ENCODE measurements around the gene CTDSPL. TPM values are rescaled to one million over a fixed set of nuclear protein-coding genes. Genes with fewer than 3 reads are reported as not detected.
A peak's percentile ranks its signal among the peaks of the same experiment; 100 is the strongest.

Gene CTDSPL
- polyA plus RNA-seq, 1 of the 3 experiments (the other 2 are of a cell fraction), result 22.1 TPM

- Histone ChIP-seq H3K9ac (peak overlapping the region; percentile 92; the same call in 1 of the 2 replicates), H3K4me2 (peak overlapping the region; percentile 83), H4K20me1 (ENCODE audit: insufficient read depth) (peaks cover 3% of the 10 kb centered on the region; the same call in 1 of the 2 replicates), H3K27me3 (ENCODE audit: insufficient read depth) (no peaks in the 10 kb centered on the region), H3K79me2 (ENCODE audit: insufficient read depth) (peaks cover 5% of the 10 kb centered on the region; the same call in 1 of the 2 replicates), H3K4me3 (ENCODE audit: low read depth in 2 of 2, low read length in 1 of 2) (peak overlapping the region; percentile 75 to 77), H3F3A (replicated peaks; ENCODE audit: insufficient read depth) (peaks cover 13% of the 10 kb centered on the region), H3K27ac (ENCODE audit: low read depth in 2 of 2, low read length in 1 of 2) (no peak overlapping the region; a peak in 1 of 4 replicates), H2AFZ (ENCODE audit: low read depth) (0 out of 2 replicates have a peak overlapping the region, but pooled peaks have one; percentile 65), H3K9me2 (no peaks in the 10 kb centered on the region), H3K36me3 (replicated peaks in 1 of 2; ENCODE audit: control insufficient read depth in 1 of 2, insufficient read depth in 2 of 2, low read length in 1 of 2) (no peaks in the 10 kb centered on the region), H3K9me3 (no peaks in the 10 kb centered on the region), H3K4me1 (ENCODE audit: control insufficient read depth in 1 of 2, insufficient read depth in 2 of 2, low read depth in 1 of 2, low read length in 1 of 2) (peaks cover 22 to 23% of the 10 kb centered on the region in 2 experiments; a peak in 3 of 4 replicates)
- ChIA-PET CTCF (interaction anchor here (1.1 to 1.3 kb wide), 2 partner anchors 9 to 451 kb away, joined by 3 read pairs; no protein-coding TSS in a partner anchor), POLR2A (interaction anchor here (1.0 to 1.8 kb wide), 3 partner anchors 10 to 108 kb away, joined by 4 to 6 read pairs (median 4); partner anchors contain the start of gene ACAA1)
- no peak for DNase-seq
- WGBS (ENCODE audit: low lambda C conversion rate), result 19% methylated on average over 14 of the region's 45 CpGs
- TF ChIP-seq RCOR1 (IDR thresholded peaks at IDR 0.05; ENCODE audit: low read length) (no peak), MXI1 (IDR thresholded peaks at IDR 0.05; ENCODE audit: low read depth, low read length) (no peak), REST (IDR thresholded peaks at IDR 0.05; ENCODE audit: low read depth, low read length) (no peak), POLR2AphosphoS5 (IDR thresholded peaks at IDR 0.05; ENCODE audit: low read depth, low read length) (no peak), SIN3A (IDR thresholded peaks at IDR 0.05; ENCODE audit: borderline replicate concordance, low read depth, low read length) (no peak), GABPA (IDR thresholded peaks at IDR 0.05; ENCODE audit: low read depth) (no peak), NRF1 (IDR thresholded peaks at IDR 0.05; ENCODE audit: low read depth, low read length) (no peak), MEF2A (IDR thresholded peaks at IDR 0.05; ENCODE audit: borderline replicate concordance, low read depth) (no peak), ZBTB33 (IDR thresholded peaks at IDR 0.05; ENCODE audit: borderline replicate concordance, low read depth) (no peak), SMC3 (IDR thresholded peaks at IDR 0.05; ENCODE audit: low read depth, low read length) (no peak), EZH2phosphoT487 (IDR thresholded peaks at IDR 0.05; ENCODE audit: borderline replicate concordance, low read depth) (no peak), RXRA (IDR thresholded peaks at IDR 0.05; ENCODE audit: borderline replicate concordance, low read depth) (no peak), FOXM1 (IDR thresholded peaks at IDR 0.05; ENCODE audit: low read depth) (no peak), MAX (IDR thresholded peaks at IDR 0.05; ENCODE audit: low read depth) (no peak), USF1 (IDR thresholded peaks at IDR 0.05; ENCODE audit: borderline replicate concordance, low read depth) (no peak), RAD21 (IDR thresholded peaks at IDR 0.05; ENCODE audit: low read length) (no peak), GATA2 (CRISPR knock-in tag; IDR thresholded peaks at IDR 0.05) (no peak), PBX3 (IDR thresholded peaks at IDR 0.05) (no peak), TEAD4 (IDR thresholded peaks at IDR 0.05; ENCODE audit: borderline replicate concordance, insufficient read depth) (no peak)
Measured at GRCh38 chr3:38028621-38029361, 167.1 kb downstream of the CTDSPL start.

All from SK-N-SH (cell line).